NCI-H2107 (cell line): ENCODE data around the gene KCNK10.

Experiments
- DNase-seq: peaks from one replicate; lab custom pipeline; 2025; lab: John Stamatoyannopoulos, UW

Gene KCNK10

DNA sequence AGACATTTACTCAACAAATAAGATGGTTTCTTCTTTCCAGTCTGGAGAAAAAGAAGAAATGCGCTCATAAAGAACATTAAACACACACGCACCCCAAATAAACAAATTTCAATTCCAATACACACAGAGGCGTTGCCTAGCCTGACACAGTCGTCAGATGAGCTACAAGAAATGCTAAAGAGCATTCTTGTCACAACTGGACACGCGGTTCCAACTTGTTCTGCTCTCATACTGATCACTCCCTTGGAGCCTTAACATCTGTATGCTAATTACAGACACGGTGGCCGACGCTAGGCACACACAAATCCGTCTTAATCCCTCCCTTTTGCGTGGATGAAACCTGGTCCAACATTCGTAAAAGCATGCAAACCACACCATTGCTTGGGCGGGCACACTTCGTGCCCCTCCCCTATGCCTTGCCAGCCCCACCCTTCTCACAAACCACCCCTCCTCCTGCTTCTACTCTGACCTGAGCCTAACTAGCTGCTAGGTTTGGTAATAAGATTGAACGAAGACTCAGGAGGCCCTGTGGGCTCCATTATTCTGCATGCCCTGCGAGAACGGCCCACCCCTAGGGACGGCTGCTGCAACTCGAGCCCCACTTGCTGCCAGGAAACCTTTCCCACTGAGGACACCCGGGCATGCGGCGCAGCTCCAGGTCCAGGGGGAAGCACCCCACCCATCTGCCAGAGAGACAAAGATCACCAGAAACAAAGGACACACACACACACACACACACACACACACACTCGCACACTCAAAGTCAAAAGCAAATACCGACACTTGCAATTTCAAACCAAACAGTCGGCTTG, 1.2 kb downstream of the KCNK10 start:
- no peak for DNase-seq

DNA sequence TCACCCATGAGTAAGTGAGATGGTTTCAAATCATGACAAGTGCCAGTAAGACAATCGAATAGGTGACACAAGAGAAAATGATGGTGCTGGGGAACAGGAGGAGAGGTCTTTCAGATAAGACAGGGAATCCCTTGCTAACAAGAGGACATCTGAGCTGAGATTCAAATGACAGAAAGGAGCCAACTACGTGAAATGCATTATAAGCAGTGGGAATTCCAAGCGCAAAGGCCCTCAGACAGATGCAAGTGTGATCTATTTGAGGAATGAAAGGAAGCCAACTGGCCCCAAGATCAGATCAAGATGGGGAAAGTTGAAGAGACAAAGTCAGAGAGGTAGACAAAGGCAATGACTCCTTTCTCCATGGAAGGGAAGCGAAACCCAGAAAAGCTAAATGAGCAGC, 4.7 kb downstream of the KCNK10 start:
- DNase-seq, result no peak

DNA sequence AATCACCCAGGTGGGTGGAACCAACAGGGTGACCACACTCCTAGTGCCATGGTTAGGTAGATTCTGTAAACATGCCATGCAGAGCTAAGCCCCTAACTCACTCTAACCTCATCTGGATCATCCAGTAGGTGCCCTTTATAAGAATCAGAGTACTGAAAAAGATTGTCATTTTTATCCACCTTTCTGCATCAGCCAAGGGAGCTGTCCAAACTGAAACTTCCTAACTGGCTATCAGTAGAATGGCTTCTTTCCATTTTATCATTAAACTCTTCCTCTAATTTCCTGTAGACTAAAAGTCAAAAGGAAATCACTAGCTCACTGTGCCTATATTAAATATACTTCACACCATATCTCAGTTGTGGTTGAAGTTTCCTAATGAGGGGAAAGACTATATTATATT, 6.5 kb downstream of the KCNK10 start:
- no peak for DNase-seq

DNA sequence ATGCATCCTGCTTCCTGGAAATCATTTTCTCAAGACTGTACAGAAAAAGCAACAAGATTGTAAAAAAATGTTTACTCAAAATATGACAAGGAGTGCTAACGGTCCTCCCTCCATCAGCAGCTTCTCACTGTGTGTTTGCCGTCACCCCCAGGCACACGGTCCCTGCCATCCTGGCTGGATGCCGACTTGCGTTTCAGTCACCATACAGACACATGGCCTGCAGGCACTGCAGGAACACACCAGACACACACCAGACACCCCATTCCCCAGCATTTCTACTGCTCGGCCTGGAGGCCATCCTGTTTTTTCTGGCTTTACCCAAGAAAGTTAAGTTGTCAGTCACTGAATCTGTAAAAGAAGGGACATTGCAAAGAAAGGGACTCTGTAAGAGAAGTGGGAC, 10.8 kb downstream of the KCNK10 start:
- no peak for DNase-seq

DNA sequence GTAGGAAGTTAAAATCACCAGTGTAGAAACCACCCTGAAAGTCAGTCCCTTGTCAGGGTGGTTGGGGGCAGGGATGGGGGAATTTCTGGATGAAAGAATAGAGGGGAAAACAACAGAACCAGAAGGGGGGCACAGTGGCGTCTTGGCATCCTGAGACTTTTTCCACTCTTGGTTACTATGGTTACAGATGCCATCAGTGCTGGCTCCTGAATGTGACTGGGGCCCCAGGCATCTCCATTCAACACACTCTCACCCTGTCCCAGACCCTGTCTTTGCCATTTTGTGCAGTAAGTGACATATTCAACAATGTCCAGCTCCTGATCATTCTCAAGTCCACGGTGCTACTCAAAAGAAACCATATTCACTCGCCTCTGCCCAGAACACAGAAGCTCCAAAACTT, 11.3 kb downstream of the KCNK10 start:
- no peak for DNase-seq

DNA sequence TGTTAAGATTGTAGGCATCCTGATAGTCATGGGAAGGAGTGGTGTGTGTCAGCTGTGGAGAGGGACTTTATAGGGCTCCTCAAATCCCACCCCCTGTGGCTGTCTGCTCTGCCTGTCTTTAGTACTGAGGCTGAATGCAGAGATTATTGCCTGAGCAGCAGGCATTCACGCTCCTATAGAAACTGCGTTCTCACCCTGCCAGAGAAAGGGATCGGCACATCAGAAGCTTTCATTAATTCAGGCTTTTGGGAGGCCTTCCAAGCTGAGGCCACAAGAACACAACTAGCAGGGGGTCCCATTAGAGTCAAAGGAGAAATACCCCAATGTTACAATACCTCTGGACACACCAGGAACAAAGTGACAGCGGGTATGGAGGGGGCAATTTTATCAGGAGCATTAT, 12.6 kb downstream of the KCNK10 start:
- DNase-seq, result no peak

DNA sequence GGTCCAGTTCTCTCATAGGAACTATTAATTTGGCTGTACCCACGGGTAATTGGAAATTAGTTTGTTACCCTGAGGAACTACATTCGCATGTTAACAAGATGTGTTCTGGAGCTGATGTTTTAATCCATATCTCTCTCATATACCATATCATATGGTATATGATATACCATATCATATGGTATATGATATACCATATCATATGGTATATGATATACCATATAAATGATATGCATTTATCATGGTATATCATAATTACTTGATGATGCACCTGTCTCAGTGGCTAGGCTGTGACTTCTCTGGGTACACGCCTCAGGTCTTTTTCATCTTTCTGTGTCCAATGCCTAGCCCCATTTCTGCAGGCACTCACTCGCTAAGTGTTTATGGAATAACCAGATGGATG, 13.0 kb downstream of the KCNK10 start:
- no peak for DNase-seq

DNA sequence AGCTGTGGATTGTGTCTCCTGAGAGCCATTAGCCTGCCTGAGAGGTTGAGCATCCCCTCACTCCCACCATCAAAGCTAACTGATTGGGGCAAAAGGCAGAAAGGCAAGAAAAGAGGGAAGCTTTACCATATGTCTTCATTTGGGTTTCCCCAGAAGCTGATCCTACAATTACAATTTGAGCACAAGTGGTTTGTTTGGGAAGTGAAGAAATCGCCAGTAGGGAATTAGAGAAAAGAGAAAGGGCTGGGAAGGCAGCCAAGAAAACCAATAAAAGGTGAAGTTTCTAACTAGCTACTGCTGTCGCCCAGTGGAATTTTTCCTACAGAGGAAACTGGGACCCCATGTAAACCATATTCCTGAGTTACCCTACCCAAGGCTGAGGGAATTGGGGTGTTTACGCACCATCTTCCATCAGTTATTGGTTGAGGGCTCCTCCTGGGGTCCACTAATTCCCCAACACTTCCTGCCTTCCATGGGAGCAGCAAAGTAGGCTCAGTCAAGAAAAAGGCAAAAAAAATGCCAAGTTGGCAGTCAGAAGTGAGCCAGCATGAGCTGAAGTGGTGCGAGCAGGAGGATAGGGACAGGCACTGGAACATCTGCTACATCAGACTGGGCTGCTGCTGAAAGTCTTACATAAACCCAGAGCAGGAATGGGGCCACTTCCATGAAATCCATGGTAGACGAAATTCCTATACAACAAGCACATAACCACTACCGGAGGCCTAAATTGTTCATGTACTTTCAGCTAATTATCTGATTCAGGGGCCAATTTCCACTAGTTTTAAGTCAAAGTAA, 17.3 kb downstream of the KCNK10 start:
- no peak for DNase-seq

DNA sequence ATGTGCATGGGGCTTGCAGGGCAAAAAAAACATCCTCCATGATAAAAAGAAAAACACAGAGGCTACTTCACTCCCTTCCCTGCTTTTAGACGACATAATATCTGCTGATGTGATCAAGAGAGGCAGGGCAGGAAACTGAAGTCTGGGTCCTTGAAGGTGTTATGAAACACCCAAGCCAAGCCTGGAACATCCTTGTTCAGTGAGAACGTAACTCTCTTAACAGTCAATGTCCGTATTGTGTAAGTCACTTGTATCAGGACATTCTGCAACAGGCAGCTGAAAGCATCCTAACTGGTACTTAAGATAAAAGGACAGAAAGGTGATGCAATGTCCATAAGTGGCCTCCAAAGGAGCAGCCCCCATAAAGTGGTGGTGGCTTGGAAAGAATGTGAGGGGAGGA, 20.0 kb downstream of the KCNK10 start:
- no peak for DNase-seq

DNA sequence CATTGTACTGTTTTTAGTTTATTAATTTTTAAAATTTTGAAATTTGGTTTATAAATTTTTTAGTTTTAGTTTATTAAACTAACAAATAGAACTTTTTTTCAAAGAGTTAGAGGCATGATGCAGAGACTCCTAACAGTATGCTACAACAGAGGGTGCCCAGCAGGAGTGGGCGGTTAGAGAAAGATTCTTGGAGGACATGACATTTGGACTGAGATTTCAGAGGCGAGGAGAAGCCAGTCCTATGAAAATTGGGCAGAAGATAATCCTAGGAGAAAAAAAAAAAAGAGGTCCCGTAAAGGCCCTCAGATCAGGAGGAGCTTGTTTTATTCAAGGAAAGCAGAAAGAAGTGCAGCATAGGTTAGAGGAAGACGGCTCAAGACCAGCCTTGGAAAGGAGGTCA, 21.7 kb downstream of the KCNK10 start:
- DNase-seq, result no peak

DNA sequence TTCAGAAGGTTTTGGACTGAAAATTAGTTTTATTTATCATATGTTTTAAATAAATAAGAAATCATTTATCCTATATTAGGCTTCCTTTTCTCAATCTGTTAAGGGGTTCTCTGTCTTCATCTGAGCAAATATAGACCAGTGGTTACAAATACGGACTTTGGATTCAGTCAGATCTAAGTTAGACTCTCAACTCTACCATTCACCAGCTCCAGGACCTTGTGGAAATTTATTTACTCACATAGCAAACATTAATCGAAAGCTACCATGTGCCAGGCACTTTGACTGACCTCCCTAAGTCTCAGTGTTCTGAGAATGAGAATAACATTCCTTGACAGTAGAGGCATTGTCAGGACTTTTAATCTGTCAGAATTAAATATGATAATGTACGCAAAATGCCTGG, 22.3 kb downstream of the KCNK10 start:
- no peak for DNase-seq

DNA sequence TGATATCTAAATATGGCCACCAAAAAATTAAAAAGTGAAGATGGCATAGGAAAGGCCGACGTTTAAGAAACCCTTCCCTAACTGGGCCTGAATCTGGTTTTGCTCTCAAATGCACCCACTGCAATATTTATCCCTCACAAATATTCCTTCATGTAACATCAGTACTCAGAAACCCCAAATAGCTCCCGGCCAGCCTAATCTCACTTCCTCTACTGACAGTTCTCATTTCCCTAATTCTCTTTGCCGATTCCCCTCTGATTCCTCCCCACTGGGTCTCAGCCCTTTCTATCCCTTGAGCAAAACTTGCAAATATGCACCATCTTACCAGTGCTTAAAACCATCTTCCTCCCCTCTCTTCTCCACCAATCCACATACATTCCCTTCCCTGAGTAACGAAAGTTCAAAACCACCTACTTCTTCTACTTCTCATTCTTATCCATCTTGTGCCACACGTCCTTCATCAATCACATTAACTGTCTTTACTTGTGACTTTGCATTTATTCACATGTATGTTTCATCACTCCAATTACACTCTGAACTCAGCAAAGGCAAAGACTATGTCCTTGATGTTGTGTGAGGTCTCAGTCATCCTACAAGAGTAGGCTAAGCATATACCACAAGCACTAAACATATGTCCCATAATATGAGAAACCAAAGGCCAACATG, 23.1 kb downstream of the KCNK10 start:
- no peak for DNase-seq

DNA sequence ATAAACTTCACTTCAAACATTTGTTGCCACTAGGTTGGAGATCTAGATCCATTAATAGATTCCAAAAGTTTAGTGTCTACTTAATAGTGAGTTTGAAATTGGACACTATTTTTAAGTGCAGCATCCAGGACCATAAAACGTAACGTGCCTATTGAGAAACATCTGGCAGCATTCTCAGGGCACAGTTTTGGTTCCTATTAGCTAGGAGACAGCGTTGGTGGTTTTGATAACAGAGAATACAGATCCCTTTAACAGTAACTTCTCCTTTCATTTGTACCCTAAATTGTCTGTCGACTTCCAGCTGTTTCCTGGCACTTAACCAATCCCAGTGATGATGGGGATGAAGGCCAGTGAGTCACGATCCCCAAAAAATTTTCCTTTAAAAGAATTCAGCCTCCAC, 25.8 kb downstream of the KCNK10 start:
- no peak for DNase-seq

DNA sequence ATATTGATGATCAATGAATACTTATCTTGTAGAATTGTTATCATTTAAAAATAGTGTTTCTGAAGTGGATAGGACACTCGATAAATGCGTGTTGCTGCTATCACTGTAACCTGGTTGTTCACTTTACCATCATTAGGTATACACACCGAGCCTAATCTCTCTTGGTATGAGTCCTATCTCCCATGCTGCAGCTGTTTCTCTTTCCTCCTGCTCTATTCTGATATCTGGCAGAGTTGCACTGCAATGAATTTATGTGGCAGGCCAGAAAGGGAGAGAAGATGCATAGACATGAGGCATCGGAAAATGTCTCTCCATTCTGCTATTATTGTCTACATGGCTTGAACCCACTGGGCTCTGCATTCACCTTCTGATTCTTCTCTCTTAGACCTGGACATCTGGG, 26.7 kb downstream of the KCNK10 start:
- no peak for DNase-seq

DNA sequence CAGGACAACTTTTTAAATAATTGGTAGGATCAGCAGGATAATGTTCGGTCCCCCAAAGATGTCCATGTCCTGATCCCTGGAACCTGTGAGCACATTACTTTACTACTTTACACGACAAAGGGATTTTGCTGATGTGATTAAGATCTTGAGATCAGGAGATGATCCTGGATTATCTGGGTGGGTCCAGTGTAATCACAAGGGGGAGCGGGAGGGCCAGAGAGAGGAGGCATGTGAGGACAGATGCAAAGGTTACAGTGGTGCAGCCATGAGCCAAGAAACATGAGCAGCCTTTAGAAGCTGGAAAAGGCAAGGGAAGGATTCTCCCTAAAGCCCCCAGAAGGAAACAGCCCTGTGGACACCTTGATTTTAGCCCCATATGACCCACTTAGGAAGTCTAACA, 33.1 kb downstream of the KCNK10 start:
- no peak for DNase-seq

DNA sequence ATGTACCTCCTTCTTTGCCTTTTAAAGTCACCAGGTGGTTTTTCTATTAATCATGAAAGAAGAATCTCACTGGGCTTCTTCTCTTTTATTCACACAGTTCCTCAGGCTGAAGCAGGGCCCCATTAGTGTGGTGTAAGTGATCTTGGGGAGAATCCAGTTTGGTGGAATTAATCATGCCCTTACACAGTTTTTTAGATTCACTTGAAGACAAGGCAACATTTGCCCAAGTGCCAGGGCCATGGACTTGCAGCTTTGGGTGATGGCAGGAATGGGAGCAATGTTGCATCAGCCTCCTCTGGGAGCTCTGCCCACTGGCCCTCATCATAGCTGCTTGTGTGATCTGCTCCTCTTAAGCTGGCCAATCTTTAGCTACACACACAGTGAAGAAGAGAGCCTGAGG, 33.8 kb downstream of the KCNK10 start:
- no peak for DNase-seq

DNA sequence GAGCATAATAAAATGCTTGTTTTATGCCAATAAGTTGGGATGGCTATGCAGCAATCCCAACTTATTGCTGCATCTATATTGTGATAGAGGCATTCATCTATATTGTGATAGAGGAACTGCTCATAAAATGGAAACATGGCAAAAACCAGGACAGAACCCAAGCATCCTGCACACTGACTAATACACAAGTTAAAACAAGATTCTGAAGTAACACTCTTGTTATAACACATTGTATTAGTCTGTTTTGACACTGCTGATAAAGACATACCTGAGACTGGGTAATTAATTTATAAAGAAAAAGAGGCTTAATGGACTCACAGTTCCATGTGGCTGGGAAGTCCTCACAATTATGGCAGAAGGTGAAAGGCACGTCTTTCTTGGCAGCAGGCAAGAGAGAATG, 36.8 kb downstream of the KCNK10 start:
- no peak for DNase-seq

DNA sequence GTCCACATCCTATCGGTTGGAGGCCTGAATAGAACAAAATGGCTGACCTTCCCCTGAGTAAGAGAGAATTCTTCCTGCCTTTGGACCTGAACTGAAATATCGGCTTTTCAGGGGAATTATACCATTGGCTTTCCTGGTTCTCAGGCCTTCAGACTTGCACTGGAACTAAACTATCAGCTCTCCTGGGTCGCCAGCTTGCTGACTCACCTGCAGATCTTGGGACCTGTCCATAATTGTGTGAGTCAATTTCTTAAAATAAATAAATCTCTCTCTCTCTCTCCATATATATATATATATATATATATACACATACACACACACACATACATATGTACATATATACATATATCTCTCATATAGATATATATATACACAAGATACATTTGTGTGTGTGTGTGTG, 41.6 kb downstream of the KCNK10 start:
- DNase-seq, result no peak

DNA sequence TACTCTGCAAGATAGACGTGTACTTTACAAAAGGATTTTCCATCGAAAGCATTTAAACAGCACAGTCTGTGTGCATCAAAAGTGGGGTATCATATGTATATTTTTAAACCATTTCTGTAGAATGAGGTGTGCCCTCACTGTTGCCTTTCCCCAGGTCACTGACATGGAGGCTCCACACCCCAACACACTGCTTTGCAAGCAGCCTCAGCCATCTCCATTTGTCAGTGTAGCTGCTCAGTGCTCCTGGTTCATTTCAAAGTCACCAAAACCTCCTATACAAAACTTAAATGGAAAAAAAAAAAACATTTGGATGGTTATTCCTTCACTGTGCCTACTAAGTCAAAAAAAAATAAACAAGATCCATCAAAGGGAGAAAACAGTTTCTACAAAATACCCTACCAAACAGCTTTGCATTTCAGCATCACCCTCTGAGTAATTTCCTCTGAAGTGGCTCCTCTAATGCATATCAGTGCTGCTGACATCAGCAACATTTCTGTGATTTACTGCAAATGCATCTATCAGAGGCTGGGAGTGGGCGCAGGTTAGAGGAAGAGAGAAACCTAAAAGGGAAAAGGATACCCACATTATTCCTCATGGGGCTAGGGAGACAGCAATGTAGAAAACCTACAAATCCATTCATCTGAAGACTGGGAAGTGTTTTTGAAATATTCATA, 46.0 kb downstream of the KCNK10 start:
- DNase-seq, result no peak

DNA sequence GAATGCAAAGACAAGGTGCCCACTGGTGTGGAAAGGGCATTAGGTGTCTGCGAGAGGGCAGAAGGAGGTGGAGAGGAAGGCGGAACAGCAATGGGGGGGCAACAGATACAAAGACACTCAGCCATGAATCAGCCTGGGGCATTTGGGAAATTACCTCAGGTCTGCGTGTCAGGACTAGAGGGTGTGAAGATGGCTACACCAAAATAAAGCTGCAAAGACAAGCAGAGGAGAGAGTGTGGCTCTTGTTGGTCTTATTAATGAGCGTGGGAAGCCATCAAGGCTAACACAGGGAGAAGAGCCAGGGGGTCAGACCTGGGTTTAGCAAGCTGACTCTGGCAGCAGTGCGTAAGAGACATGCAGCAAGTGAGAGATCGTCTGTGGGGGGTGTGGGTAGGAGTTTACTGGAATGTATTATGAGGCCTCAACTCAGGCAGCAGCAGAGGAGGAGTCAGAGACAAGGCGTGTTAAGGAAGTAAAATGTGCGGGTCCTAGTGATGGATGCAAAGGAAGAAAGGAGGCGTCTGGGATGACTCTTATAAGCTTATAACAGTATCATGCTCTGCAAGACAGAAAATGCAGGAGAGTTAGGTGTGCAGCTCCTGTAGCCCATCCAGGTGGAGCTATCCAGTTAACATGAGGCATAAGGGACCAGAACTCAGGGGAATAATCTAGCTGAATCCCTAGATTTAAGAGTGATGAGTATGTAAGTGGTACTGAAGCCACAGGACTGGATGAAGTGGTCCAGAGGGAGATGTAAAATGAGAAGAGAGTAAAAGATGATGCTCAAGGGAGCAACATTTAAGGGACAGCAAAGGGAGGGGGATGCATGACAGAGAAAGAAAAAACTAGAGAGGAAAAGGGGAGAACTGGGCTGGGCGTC, 50.4 kb downstream of the KCNK10 start:
- no peak for DNase-seq

DNA sequence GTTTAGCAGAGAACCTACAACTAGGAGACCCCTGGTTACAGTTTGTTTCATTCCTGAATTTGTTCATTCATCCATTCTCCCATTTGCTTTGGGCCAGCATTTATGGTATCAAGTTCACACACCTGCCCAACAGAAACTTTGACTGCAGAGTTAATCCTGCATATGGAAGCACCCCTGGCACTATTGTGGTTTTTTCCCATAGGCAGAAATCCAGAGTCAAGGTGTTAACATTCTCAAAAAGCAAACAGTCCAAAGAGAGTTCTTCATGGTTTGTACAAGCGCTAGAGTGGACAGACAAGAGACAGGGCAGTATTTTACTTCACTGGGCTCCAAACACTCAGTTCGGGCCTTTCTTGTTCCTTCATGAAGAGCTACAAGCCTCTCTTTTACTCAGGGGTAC, 51.9 kb downstream of the KCNK10 start:
- DNase-seq, result no peak

DNA sequence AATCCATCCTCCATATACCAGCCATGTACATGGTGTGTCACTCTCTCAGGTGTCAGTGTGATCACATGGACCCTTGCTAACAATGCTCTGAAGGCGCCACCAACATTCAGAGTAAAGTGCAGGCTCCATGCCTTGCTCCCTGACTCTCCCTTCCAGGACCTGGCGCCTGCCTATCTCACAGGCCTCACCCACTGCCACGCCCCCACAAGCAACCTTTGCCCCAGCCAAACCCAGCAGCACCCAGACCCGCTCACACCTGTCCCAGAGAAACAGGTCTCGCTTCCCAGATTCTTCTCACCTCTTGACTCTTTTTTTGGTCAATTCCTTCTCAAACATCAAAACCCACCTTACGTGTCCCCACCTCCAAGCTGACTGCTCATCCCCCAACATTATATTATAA, 52.3 kb downstream of the KCNK10 start:
- no peak for DNase-seq
